HL-60 (cell line): ENCODE measurements around the gene NTMT2.

Experiments
- DNase-seq, 2 experiments: peaks; one replicate each; pipeline ENCODE4 v3.0.0-alpha.2; 2010 to 2020; ENCODE audit warnings: low read depth in 1 of 2, low spot score in 1 of 2
- H3K27ac ChIP-seq: fragments of 250-450 bp; sonication (Bioruptor Pico); replicated peaks from 2 replicates; pipeline ENCODE4 v1.5.1; 2020; ENCODE audit warnings: mild to moderate bottlenecking, moderate library complexity
- H3K27me3 ChIP-seq: fragments of 250-450 bp; sonication (Bioruptor Pico); 2 replicates; pipeline ENCODE4 v1.5.1; 2021; ENCODE audit warnings: mild to moderate bottlenecking, moderate library complexity; ENCODE audit not compliant: insufficient read depth, poor library complexity, severe bottlenecking
- H3K4me3 ChIP-seq: replicated peaks from 2 replicates; pipeline ENCODE4 v1.5.1; 2011; ENCODE audit warnings: mild to moderate bottlenecking, control low read depth, low read length; ENCODE audit not compliant: insufficient read depth
- CTCF ChIP-seq: IDR thresholded peaks from one replicate; pipeline ENCODE4 v1.5.1; 2011; ENCODE audit warnings: low read length, control low read depth, inconsistent platforms; ENCODE audit not compliant: insufficient read depth
- GABPA ChIP-seq: IDR thresholded peaks from 2 replicates; pipeline ENCODE4 v1.6.1; 2012; ENCODE audit warnings: low read depth
- POLR2AphosphoS5 ChIP-seq: IDR thresholded peaks from 2 replicates; pipeline ENCODE4 v1.6.1; 2012; ENCODE audit warnings: low read depth
- REST ChIP-seq: IDR thresholded peaks from 2 replicates; pipeline ENCODE4 v1.6.1; 2012; ENCODE audit warnings: low read depth; ENCODE audit not compliant: insufficient replicate concordance
- SPI1 ChIP-seq: IDR thresholded peaks from 2 replicates; pipeline ENCODE4 v1.6.1; 2012; ENCODE audit warnings: low read depth, mild to moderate bottlenecking, borderline replicate concordance
- long read RNA-seq: library from polyadenylated mRNA; unstranded; transcript quantifications from one replicate; pipeline ENCODE4 v2.0.0, GENCODE V29; 2020

Gene NTMT2
- long read RNA-seq: 0 reads

GRCh38 chr1:170145770-170146676 is at the start of gene NTMT2:
Gene NTMT2, plus strand, starts transcription at chr1:170145959. Its CDS starts 149 bp downstream, at chr1:170146108.
- H3K27ac ChIP-seq: no peak within 1 kb of the TSS
- TF ChIP-seq CTCF: no peak
- TF ChIP-seq SPI1: no peak
- TF ChIP-seq GABPA: no peak
- no peak for TF ChIP-seq REST
- no peak for TF ChIP-seq POLR2AphosphoS5
- no peak within 1 kb of the TSS for H3K4me3 ChIP-seq
- H3K27me3 ChIP-seq: no peaks in the 10 kb centered on the region
- DNase-seq: no peak

- Histone ChIP-seq H3K27me3 (no peaks in the 10 kb centered on the region), H3K4me3 (no peak overlapping the region), H3K27ac (no peak overlapping the region)
- no peak for TF ChIP-seq REST
- no peak for TF ChIP-seq GABPA
- no peak for TF ChIP-seq SPI1
- no peak for TF ChIP-seq CTCF
- no peak for TF ChIP-seq POLR2AphosphoS5
- no peak for DNase-seq
Measured at GRCh38 chr1:170095976-170096748, 49.6 kb upstream of the NTMT2 start.

GRCh38 chr1:170096806-170097340 is 48.9 kb upstream of the NTMT2 start:
- Histone ChIP-seq H3K4me3 (no peak overlapping the region), H3K27me3 (no peaks in the 10 kb centered on the region), H3K27ac (no peak overlapping the region)
- TF ChIP-seq CTCF (no peak), REST (no peak), POLR2AphosphoS5 (no peak), SPI1 (no peak), GABPA (no peak)
- no peak for DNase-seq
